Measurements from ENCODE around the gene ZNF629. TPM values are rescaled to one million over a fixed set of nuclear protein-coding genes. Genes with fewer than 3 reads are reported as not detected.
A peak's percentile ranks its signal among the peaks of the same experiment; 100 is the strongest.

The ZNF629 gene
- total RNA-seq, 1 donor from 2014 or later = 5.7 TPM

- no peak overlapping the region for H3K4me3 ChIP-seq (ENCODE audit: low read length in 3 of 3)
- H3K9ac ChIP-seq (ENCODE audit: low read depth in 1 of 3, low read length in 3 of 3) = peak overlapping the region in 1 of 3 donors; percentile 72
- peaks cover 37 to 48% (median 39%) of the 10 kb centered on the region in 3 donors for H3K4me1 ChIP-seq (ENCODE audit: control insufficient read depth in 3 of 3, insufficient read depth in 3 of 3, low read length in 3 of 3)
- no peaks in the 10 kb centered on the region for H3K9me3 ChIP-seq (ENCODE audit: control insufficient read depth in 3 of 3, low read length in 3 of 3)
- H3K27me3 ChIP-seq (ENCODE audit: control insufficient read depth in 3 of 3, insufficient read depth in 3 of 3, low read length in 3 of 3) = no peaks in the 10 kb centered on the region
- H3K27ac ChIP-seq (ENCODE audit: low read depth, low read length) = no peak overlapping the region
- peaks cover 14 to 31% (median 19%) of the 10 kb centered on the region in 3 donors for H3K36me3 ChIP-seq (ENCODE audit: control insufficient read depth in 3 of 3, insufficient read depth in 3 of 3, low read length in 3 of 3)
Observed at GRCh38 chr16:30779596-30779995, 7.4 kb downstream of the ZNF629 start.

DNA sequence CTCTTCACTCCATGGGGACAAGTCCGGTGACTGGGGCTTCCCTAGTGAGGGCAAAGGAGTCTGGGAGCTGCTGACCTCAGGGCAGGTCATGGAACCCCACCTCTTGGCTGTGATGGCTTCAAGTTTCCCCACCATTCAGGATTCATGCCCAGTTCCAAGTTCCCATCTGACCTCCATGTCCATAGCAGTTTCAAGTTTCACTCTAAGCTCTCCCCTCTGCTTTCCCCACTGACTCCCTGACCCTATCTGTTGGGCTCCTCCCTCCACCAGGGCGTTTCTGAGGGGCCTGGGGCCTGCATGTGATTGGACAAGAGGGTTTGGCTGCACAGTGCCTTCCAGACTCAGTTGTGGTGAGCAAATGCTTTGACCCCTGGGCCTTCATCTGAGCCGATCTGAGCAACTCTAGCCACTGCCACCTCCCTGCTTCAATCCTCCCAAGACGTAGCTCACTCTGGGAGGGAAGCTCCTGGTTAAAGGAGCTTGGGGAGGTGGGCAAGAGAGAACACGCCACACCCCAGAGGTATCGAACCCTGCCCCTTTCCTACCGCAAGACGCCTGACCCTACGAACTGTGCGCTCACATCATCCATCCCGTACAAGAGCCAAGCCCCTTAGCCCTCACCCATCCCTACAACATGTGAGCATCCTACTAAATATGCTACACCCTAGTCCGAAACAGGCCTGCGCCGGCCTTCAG is 8.3 kb downstream of the ZNF629 start:
- Histone ChIP-seq H3K27ac (ENCODE audit: low read depth, low read length) (peak overlapping the region; percentile 68), H3K4me3 (ENCODE audit: low read length in 3 of 3) (peak overlapping the region in 1 of 3 donors; percentile 52), H3K36me3 (ENCODE audit: control insufficient read depth in 3 of 3, insufficient read depth in 3 of 3, low read length in 3 of 3) (peaks cover 17 to 34% (median 27%) of the 10 kb centered on the region in 3 donors), H3K9me3 (ENCODE audit: control insufficient read depth in 3 of 3, low read length in 3 of 3) (no peaks in the 10 kb centered on the region), H3K9ac (ENCODE audit: low read depth in 1 of 3, low read length in 3 of 3) (peak overlapping the region in 2 of 3 donors; percentile 20 to 72), H3K4me1 (ENCODE audit: control insufficient read depth in 3 of 3, insufficient read depth in 3 of 3, low read length in 3 of 3) (peaks cover 41 to 52% (median 41%) of the 10 kb centered on the region in 3 donors), H3K27me3 (ENCODE audit: control insufficient read depth in 3 of 3, insufficient read depth in 3 of 3, low read length in 3 of 3) (no peaks in the 10 kb centered on the region)

- H3K9me3 ChIP-seq (ENCODE audit: control insufficient read depth in 3 of 3, low read length in 3 of 3) = no peaks in the 10 kb centered on the region
- peak overlapping the region; percentile 2 to 72 (median 69) for H3K9ac ChIP-seq (ENCODE audit: low read depth in 1 of 3, low read length in 3 of 3)
- peaks cover 21 to 34% (median 28%) of the 10 kb centered on the region in 3 donors for H3K36me3 ChIP-seq (ENCODE audit: control insufficient read depth in 3 of 3, insufficient read depth in 3 of 3, low read length in 3 of 3)
- peak overlapping the region in 1 of 3 donors; percentile 45 for H3K4me3 ChIP-seq (ENCODE audit: low read length in 3 of 3)
- peak overlapping the region; percentile 68 for H3K27ac ChIP-seq (ENCODE audit: low read depth, low read length)
- no peaks in the 10 kb centered on the region for H3K27me3 ChIP-seq (ENCODE audit: control insufficient read depth in 3 of 3, insufficient read depth in 3 of 3, low read length in 3 of 3)
- H3K4me1 ChIP-seq (ENCODE audit: control insufficient read depth in 3 of 3, insufficient read depth in 3 of 3, low read length in 3 of 3) = peaks cover 41 to 52% (median 41%) of the 10 kb centered on the region in 3 donors
Observed at GRCh38 chr16:30777591-30778297, 9.3 kb downstream of the ZNF629 start.

GRCh38 chr16:30775392-30776188 is 11.4 kb downstream of the ZNF629 start:
- H3K9ac ChIP-seq (ENCODE audit: low read depth in 1 of 3, low read length in 3 of 3) = peak overlapping the region; percentile 84 to 94 (median 85)
- H3K4me1 ChIP-seq (ENCODE audit: control insufficient read depth in 3 of 3, insufficient read depth in 3 of 3, low read length in 3 of 3) = peaks cover 41 to 52% (median 41%) of the 10 kb centered on the region in 3 donors
- H3K4me3 ChIP-seq (ENCODE audit: low read length in 3 of 3) = peak overlapping the region; percentile 79 to 95 (median 89)
- H3K27ac ChIP-seq (ENCODE audit: low read depth, low read length) = peak overlapping the region; percentile 84
- H3K9me3 ChIP-seq (ENCODE audit: control insufficient read depth in 3 of 3, low read length in 3 of 3) = no peaks in the 10 kb centered on the region
- H3K36me3 ChIP-seq (ENCODE audit: control insufficient read depth in 3 of 3, insufficient read depth in 3 of 3, low read length in 3 of 3) = peaks cover 32 to 40% (median 37%) of the 10 kb centered on the region in 3 donors
- no peaks in the 10 kb centered on the region for H3K27me3 ChIP-seq (ENCODE audit: control insufficient read depth in 3 of 3, insufficient read depth in 3 of 3, low read length in 3 of 3)

- Histone ChIP-seq H3K27ac (ENCODE audit: low read depth, low read length) (peak overlapping the region; percentile 84), H3K4me1 (ENCODE audit: control insufficient read depth in 3 of 3, insufficient read depth in 3 of 3, low read length in 3 of 3) (peaks cover 41 to 52% (median 41%) of the 10 kb centered on the region in 3 donors), H3K36me3 (ENCODE audit: control insufficient read depth in 3 of 3, insufficient read depth in 3 of 3, low read length in 3 of 3) (peaks cover 37 to 44% (median 41%) of the 10 kb centered on the region in 3 donors), H3K27me3 (ENCODE audit: control insufficient read depth in 3 of 3, insufficient read depth in 3 of 3, low read length in 3 of 3) (no peaks in the 10 kb centered on the region), H3K4me3 (ENCODE audit: low read length in 3 of 3) (peak overlapping the region; percentile 79 to 95 (median 89)), H3K9me3 (ENCODE audit: control insufficient read depth in 3 of 3, low read length in 3 of 3) (no peaks in the 10 kb centered on the region), H3K9ac (ENCODE audit: low read depth in 1 of 3, low read length in 3 of 3) (peak overlapping the region; percentile 74 to 94 (median 85))
Observed at GRCh38 chr16:30775131-30775391, 11.9 kb downstream of the ZNF629 start.

DNA sequence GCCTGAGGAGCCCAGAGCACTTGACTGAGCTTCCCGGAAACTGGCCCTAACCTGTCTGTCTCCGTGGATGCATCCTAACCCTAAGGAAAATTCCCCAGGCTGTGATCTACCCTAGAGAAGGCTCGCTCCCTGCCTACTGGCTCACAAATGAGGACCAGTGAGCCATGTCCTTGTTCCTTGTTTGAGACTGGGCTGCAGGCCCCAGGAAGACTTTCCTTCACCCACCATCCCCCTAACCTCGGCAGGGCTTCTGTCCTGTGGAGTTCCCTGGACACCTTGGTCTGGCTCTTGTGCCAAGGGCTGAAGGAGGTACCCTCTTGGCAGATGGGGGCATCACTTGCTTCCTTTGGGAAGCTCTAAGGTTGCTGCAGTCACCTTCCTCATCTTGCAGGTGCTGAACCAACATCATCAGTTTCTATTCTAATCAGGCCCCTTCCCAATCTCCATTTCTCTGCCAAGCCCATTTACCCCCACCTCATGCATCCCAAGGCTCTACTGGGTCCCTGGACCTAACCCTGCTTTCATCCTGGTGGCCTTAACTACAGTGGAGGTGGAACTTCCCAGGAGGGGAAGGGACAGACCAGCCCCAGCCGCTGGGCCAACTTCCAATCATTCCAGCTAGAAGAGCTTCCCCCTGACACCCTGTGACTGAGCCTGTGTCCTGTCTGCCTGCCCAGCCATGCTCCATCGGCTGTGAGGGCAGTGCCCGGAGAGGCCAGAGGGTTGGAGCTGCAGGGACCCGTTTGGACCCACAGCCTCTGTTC is 12.5 kb downstream of the ZNF629 start:
- peaks cover 43% of the 10 kb centered on the region in 3 donors for H3K36me3 ChIP-seq (ENCODE audit: control insufficient read depth in 3 of 3, insufficient read depth in 3 of 3, low read length in 3 of 3)
- H3K27ac ChIP-seq (ENCODE audit: low read depth, low read length) = peak overlapping the region; percentile 84
- peaks cover 41 to 52% (median 41%) of the 10 kb centered on the region in 3 donors for H3K4me1 ChIP-seq (ENCODE audit: control insufficient read depth in 3 of 3, insufficient read depth in 3 of 3, low read length in 3 of 3)
- H3K9me3 ChIP-seq (ENCODE audit: control insufficient read depth in 3 of 3, low read length in 3 of 3) = no peaks in the 10 kb centered on the region
- H3K9ac ChIP-seq (ENCODE audit: low read depth in 1 of 3, low read length in 3 of 3) = peak overlapping the region; percentile 74 to 94 (median 85)
- H3K4me3 ChIP-seq (ENCODE audit: low read length in 3 of 3) = peak overlapping the region; percentile 79 to 95 (median 89)
- no peaks in the 10 kb centered on the region for H3K27me3 ChIP-seq (ENCODE audit: control insufficient read depth in 3 of 3, insufficient read depth in 3 of 3, low read length in 3 of 3)

DNA sequence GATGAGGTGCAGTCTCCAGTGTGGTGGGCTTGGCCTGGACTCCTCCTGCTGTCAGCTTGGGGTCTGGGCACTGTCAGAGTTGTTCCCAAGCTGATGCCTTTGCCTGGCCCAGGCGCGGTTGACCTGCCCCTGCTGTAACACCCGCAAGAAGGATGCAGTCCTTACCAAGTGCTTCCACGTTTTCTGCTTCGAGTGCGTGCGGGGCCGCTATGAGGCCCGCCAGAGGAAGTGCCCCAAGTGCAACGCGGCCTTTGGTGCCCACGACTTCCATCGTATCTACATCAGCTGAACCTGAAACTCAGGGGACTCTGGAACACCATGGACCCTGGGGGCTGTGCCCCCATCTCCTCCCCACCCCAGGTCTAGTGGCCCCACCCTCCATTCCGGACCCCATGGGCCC is 13.2 kb downstream of the ZNF629 start:
- H3K36me3 ChIP-seq (ENCODE audit: control insufficient read depth in 3 of 3, insufficient read depth in 3 of 3, low read length in 3 of 3) = peaks cover 47 to 50% (median 50%) of the 10 kb centered on the region in 3 donors
- H3K4me1 ChIP-seq (ENCODE audit: control insufficient read depth in 3 of 3, insufficient read depth in 3 of 3, low read length in 3 of 3) = peaks cover 37 to 45% (median 37%) of the 10 kb centered on the region in 3 donors

GRCh38 chr16:30771726-30772125 is 15.3 kb downstream of the ZNF629 start:
- Histone ChIP-seq H3K9me3 (ENCODE audit: control insufficient read depth in 3 of 3, low read length in 3 of 3) (no peaks in the 10 kb centered on the region), H3K4me3 (ENCODE audit: low read length in 3 of 3) (no peak overlapping the region), H3K4me1 (ENCODE audit: control insufficient read depth in 3 of 3, insufficient read depth in 3 of 3, low read length in 3 of 3) (peaks cover 16 to 24% (median 16%) of the 10 kb centered on the region in 3 donors), H3K27me3 (ENCODE audit: control insufficient read depth in 3 of 3, insufficient read depth in 3 of 3, low read length in 3 of 3) (no peaks in the 10 kb centered on the region), H3K27ac (ENCODE audit: low read depth, low read length) (no peak overlapping the region), H3K36me3 (ENCODE audit: control insufficient read depth in 3 of 3, insufficient read depth in 3 of 3, low read length in 3 of 3) (peaks cover 65 to 70% (median 69%) of the 10 kb centered on the region in 3 donors), H3K9ac (ENCODE audit: low read depth in 1 of 3, low read length in 3 of 3) (no peak overlapping the region)

More for the DNA sequence above, 13.2 kb downstream of the ZNF629 start:
- Histone ChIP-seq H3K27ac (ENCODE audit: low read depth, low read length) (no peak overlapping the region), H3K9me3 (ENCODE audit: control insufficient read depth in 3 of 3, low read length in 3 of 3) (no peaks in the 10 kb centered on the region), H3K4me3 (ENCODE audit: low read length in 3 of 3) (no peak overlapping the region), H3K27me3 (ENCODE audit: control insufficient read depth in 3 of 3, insufficient read depth in 3 of 3, low read length in 3 of 3) (no peaks in the 10 kb centered on the region), H3K9ac (ENCODE audit: low read depth in 1 of 3, low read length in 3 of 3) (no peak overlapping the region)

- no peak overlapping the region for H3K27ac ChIP-seq (ENCODE audit: low read depth, low read length)
- no peaks in the 10 kb centered on the region for H3K9me3 ChIP-seq (ENCODE audit: control insufficient read depth in 3 of 3, low read length in 3 of 3)
- H3K27me3 ChIP-seq (ENCODE audit: control insufficient read depth in 3 of 3, insufficient read depth in 3 of 3, low read length in 3 of 3) = no peaks in the 10 kb centered on the region
- peaks cover 3% of the 10 kb centered on the region in 3 donors for H3K4me1 ChIP-seq (ENCODE audit: control insufficient read depth in 3 of 3, insufficient read depth in 3 of 3, low read length in 3 of 3)
- H3K9ac ChIP-seq (ENCODE audit: low read depth in 1 of 3, low read length in 3 of 3) = no peak overlapping the region
- H3K36me3 ChIP-seq (ENCODE audit: control insufficient read depth in 3 of 3, insufficient read depth in 3 of 3, low read length in 3 of 3) = peaks cover 86 to 92% (median 89%) of the 10 kb centered on the region in 3 donors
- H3K4me3 ChIP-seq (ENCODE audit: low read length in 3 of 3) = no peak overlapping the region
Observed at GRCh38 chr16:30769379-30770089, 17.5 kb downstream of the ZNF629 start.
